Measurements from ENCODE around the gene BBLN.

DNA sequence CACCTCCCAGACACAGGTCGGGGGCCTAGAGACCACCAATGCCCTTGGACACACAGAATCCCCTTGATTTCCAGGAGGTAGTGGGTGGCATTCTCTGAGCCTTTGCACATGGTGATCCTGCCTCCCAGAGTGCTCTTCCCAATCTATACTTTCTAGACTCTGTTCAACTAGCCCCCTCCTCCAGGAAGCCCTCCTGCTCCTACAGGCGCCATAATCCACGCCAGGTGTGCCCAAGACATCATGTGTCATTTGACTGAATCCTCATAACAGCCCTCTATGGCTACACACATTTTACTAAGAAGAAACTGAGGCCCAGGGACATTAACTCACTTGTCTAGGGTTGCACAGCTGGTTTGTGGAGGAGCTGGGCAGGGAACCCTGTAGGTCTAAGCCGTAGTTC is 7.1 kb downstream of the BBLN start:
- TF ChIP-seq, protein P1, sequence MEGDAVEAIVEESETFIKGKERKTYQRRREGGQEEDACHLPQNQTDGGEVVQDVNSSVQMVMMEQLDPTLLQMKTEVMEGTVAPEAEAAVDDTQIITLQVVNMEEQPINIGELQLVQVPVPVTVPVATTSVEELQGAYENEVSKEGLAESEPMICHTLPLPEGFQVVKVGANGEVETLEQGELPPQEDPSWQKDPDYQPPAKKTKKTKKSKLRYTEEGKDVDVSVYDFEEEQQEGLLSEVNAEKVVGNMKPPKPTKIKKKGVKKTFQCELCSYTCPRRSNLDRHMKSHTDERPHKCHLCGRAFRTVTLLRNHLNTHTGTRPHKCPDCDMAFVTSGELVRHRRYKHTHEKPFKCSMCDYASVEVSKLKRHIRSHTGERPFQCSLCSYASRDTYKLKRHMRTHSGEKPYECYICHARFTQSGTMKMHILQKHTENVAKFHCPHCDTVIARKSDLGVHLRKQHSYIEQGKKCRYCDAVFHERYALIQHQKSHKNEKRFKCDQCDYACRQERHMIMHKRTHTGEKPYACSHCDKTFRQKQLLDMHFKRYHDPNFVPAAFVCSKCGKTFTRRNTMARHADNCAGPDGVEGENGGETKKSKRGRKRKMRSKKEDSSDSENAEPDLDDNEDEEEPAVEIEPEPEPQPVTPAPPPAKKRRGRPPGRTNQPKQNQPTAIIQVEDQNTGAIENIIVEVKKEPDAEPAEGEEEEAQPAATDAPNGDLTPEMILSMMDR (IDR thresholded peaks at IDR 0.05): no peak
- no peak for TF ChIP-seq POLR2AphosphoS5 (IDR thresholded peaks at IDR 0.05; ENCODE audit: low read depth, low read length)
- TF ChIP-seq TCF7L2 (IDR thresholded peaks at IDR 0.05; ENCODE audit: low read depth, low read length): no peak
- TF ChIP-seq, protein P2, sequence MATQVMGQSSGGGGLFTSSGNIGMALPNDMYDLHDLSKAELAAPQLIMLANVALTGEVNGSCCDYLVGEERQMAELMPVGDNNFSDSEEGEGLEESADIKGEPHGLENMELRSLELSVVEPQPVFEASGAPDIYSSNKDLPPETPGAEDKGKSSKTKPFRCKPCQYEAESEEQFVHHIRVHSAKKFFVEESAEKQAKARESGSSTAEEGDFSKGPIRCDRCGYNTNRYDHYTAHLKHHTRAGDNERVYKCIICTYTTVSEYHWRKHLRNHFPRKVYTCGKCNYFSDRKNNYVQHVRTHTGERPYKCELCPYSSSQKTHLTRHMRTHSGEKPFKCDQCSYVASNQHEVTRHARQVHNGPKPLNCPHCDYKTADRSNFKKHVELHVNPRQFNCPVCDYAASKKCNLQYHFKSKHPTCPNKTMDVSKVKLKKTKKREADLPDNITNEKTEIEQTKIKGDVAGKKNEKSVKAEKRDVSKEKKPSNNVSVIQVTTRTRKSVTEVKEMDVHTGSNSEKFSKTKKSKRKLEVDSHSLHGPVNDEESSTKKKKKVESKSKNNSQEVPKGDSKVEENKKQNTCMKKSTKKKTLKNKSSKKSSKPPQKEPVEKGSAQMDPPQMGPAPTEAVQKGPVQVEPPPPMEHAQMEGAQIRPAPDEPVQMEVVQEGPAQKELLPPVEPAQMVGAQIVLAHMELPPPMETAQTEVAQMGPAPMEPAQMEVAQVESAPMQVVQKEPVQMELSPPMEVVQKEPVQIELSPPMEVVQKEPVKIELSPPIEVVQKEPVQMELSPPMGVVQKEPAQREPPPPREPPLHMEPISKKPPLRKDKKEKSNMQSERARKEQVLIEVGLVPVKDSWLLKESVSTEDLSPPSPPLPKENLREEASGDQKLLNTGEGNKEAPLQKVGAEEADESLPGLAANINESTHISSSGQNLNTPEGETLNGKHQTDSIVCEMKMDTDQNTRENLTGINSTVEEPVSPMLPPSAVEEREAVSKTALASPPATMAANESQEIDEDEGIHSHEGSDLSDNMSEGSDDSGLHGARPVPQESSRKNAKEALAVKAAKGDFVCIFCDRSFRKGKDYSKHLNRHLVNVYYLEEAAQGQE (IDR thresholded peaks at IDR 0.05; ENCODE audit: insufficient read depth in 1 of 2, low read depth in 2 of 2, low read length in 1 of 2): no peak

Measured in Panc1 (cell line).